ENCODE measurements around the gene JKAMP.

DNA sequence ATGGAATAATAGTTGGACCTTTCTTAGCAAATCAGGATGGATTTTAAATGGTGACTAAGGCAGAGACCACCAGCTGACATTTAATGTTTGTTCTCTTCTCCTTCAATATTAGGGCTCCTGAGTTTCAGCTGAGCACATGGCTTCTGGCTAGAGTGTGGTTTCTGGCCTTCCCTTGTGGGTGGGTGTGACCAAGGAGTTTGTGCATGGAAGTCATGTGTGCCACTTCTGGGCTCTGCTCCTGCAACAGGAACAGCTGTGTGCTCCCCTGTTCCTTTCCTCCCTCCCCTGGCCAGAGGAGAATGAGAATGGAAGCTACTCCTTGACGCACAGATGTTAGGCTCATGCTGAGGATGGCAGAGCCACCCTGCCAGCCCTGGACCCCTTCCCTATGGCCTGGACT, 48.1 kb downstream of the JKAMP start:
- TF ChIP-seq, protein P1, sequence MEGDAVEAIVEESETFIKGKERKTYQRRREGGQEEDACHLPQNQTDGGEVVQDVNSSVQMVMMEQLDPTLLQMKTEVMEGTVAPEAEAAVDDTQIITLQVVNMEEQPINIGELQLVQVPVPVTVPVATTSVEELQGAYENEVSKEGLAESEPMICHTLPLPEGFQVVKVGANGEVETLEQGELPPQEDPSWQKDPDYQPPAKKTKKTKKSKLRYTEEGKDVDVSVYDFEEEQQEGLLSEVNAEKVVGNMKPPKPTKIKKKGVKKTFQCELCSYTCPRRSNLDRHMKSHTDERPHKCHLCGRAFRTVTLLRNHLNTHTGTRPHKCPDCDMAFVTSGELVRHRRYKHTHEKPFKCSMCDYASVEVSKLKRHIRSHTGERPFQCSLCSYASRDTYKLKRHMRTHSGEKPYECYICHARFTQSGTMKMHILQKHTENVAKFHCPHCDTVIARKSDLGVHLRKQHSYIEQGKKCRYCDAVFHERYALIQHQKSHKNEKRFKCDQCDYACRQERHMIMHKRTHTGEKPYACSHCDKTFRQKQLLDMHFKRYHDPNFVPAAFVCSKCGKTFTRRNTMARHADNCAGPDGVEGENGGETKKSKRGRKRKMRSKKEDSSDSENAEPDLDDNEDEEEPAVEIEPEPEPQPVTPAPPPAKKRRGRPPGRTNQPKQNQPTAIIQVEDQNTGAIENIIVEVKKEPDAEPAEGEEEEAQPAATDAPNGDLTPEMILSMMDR (IDR thresholded peaks at IDR 0.05; ENCODE audit: extremely low read depth in 1 of 2, insufficient read depth in 1 of 2, low read depth in 1 of 2, low read length in 2 of 2): no peak
- TF ChIP-seq, protein P2, sequence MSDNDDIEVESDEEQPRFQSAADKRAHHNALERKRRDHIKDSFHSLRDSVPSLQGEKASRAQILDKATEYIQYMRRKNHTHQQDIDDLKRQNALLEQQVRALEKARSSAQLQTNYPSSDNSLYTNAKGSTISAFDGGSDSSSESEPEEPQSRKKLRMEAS (IDR thresholded peaks at IDR 0.05; ENCODE audit: insufficient read depth, insufficient read length): no peak
- TF ChIP-seq POLR2A (IDR thresholded peaks at IDR 0.05; ENCODE audit: low read depth, low read length) (no peak), EZH2 (IDR thresholded peaks at IDR 0.05; ENCODE audit: borderline replicate concordance, low read depth, low read length, severe bottlenecking) (no peak), FOS (IDR thresholded peaks at IDR 0.05; ENCODE audit: borderline replicate concordance, insufficient read depth, low read length) (no peak)

Measured in endothelial cell of umbilical vein (primary cell).